Sigmoid colon (tissue), 7 donors: ENCODE results near the gene CCDC38. TPM values are rescaled to one million over a fixed set of nuclear protein-coding genes. Genes with fewer than 3 reads are reported as not detected.

ENCODE experiments used
- DNase-seq: peaks from one replicate; pipeline ENCODE4 v3.0.0-alpha.2; 2019
- H3K27ac ChIP-seq, 4 donors: fragments of 200-600 bp; sonication (generic); one replicate each; pipeline ENCODE4 v1.5.1; 2016 to 2019; ENCODE audit warnings: mild to moderate bottlenecking in 1 of 4
- H3K27me3 ChIP-seq, 3 donors: fragments of 200-600 bp; sonication (generic); one replicate each; pipeline ENCODE4 v1.5.1; 2019; ENCODE audit warnings: mild to moderate bottlenecking in 1 of 3
- H3K36me3 ChIP-seq, 4 donors: fragments of 200-600 bp; sonication (generic); one replicate each; pipeline ENCODE4 v1.5.1; 2016 to 2019
- H3K4me1 ChIP-seq, 4 donors: fragments of 200-600 bp; sonication (generic); one replicate each; pipeline ENCODE4 v1.5.1; 2017 to 2019
- H3K4me3 ChIP-seq, 4 donors: fragments of 200-600 bp; sonication (generic); one replicate each; pipeline ENCODE4 v1.5.1; 2017 to 2019; ENCODE audit warnings: mild to moderate bottlenecking in 2 of 4, moderate library complexity in 1 of 4
- H3K9me3 ChIP-seq, 4 donors: fragments of 200-600 bp in 3 of 4; sonication (generic) in 3 of 4; one replicate each; pipeline versions ENCODE4 v1.5.1 to v1.6.1; 2013 to 2019
- EP300 ChIP-seq, 4 donors: sonication (generic); formaldehyde crosslinking; IDR thresholded peaks; one replicate each; pipeline ENCODE4 v1.6.1; 2017; ENCODE audit warnings: antibody characterized with exemption in 4 of 4
- POLR2A ChIP-seq, 2 donors: fragments of 450-650 bp; IDR thresholded peaks; one replicate each; pipeline ENCODE4 v1.6.1; 2016; ENCODE audit warnings: antibody characterized with exemption in 2 of 2, mild to moderate bottlenecking in 2 of 2, moderate library complexity in 2 of 2
- POLR2AphosphoS5 ChIP-seq, 4 donors: sonication (generic); formaldehyde crosslinking; IDR thresholded peaks; one replicate each; pipeline ENCODE4 v1.6.1; 2017; ENCODE audit warnings: antibody characterized with exemption in 4 of 4
- WGBS, 2 donors: extraction: QIAGEN DNeasy Blood & Tissue Kit; methylation state at CpG; one replicate each; pipeline ENCODE4 v1.1.7; 2013; 5-methylcytosine and 5-hydroxymethylcytosine counted together
- intact Hi-C: fragments of 100-400 bp; cut with DNase I; formaldehyde crosslinking; loops from one replicate; pipeline ENCODE4 v1.15.1; 2023
- polyA plus RNA-seq, 3 donors: library from polyadenylated mRNA; stranded (reverse); fragments of 200-250 nt; gene quantifications; one replicate each; pipeline ENCODE4 v1.2.3, GENCODE V29; 2013
- total RNA-seq, 4 donors: library from RNA; depleted of rRNA; stranded (reverse); fragments of >200 nt; gene quantifications; one replicate each; pipeline ENCODE4 v1.1.0, GENCODE V29; 2016
- TF ChIP-seq, protein P1 (sequence below), 4 experiments: fragments of 450-650 bp in 3 of 4; fragments of 200-600 bp in 1 of 4; IDR thresholded peaks; one replicate each; pipeline ENCODE4 v1.5.1; 2016 to 2019; ENCODE audit warnings: antibody characterized with exemption in 4 of 4, mild to moderate bottlenecking in 3 of 4, moderate library complexity in 2 of 4
- donor health status: healthy with polysubstance abuse.
- donor health status: Bipolar disorder and iron deficiency.
- donor health status: healthy.

CCDC38 gene
- total and polyA plus RNA-seq, 7 donors = not detected

DNA sequence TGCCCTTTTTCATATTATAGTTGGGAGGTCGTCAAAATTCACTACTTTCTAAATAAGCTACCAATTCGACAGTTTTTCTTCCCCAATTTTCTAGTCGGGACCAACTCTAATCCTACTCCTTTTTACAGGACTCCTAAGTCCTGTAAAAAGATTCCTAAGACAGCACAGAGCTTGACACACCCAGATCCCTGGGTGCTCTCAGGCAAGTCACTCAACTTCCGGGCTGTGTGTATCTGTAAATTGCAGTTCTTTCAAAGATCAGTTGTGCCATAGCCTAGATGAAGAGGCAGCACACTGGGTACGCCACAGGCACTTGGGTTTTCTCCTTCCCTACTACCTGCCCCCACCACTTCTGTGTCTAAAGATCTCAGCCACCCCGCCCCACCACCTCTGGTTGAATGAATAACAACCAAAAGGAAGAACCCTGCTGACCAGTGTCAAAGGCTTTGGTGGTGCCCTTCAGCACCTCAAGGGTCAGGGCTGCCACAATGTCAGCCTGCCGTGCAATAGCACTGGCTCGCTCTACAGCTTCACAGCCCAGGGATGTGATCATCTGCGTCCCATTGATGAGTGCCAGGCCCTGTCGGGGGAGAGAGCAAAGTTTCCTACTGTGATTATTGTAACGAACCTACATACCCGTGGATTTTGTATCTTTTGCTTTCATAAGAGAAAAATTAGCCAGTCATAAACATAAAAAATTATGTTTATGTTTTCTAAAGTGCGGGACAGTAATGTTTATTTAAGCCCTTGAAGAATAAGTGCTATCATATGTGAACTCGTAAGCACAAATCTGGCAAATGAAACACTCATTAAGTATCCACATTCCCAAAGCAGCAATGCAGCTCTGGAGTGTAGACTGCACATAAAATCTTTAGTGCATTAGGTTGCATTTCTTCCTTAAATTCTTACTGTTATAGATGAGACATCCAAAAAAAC is 44.5 kb upstream of the CCDC38 start:
- DNase-seq = no peak
- Histone ChIP-seq H3K4me3 (no peak overlapping the region), H3K4me1 (peaks cover 0 to 9% (median 3%) of the 10 kb centered on the region in 4 donors), H3K27me3 (no peaks in the 10 kb centered on the region), H3K36me3 (no peaks in the 10 kb centered on the region), H3K9me3 (no peaks in the 10 kb centered on the region), H3K27ac (no peak overlapping the region)
- TF ChIP-seq, protein P1, sequence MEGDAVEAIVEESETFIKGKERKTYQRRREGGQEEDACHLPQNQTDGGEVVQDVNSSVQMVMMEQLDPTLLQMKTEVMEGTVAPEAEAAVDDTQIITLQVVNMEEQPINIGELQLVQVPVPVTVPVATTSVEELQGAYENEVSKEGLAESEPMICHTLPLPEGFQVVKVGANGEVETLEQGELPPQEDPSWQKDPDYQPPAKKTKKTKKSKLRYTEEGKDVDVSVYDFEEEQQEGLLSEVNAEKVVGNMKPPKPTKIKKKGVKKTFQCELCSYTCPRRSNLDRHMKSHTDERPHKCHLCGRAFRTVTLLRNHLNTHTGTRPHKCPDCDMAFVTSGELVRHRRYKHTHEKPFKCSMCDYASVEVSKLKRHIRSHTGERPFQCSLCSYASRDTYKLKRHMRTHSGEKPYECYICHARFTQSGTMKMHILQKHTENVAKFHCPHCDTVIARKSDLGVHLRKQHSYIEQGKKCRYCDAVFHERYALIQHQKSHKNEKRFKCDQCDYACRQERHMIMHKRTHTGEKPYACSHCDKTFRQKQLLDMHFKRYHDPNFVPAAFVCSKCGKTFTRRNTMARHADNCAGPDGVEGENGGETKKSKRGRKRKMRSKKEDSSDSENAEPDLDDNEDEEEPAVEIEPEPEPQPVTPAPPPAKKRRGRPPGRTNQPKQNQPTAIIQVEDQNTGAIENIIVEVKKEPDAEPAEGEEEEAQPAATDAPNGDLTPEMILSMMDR (IDR thresholded peaks at IDR 0.05) = no peak
- TF ChIP-seq EP300 (IDR thresholded peaks at IDR 0.05) = no peak
- TF ChIP-seq POLR2A (IDR thresholded peaks at IDR 0.05) = no peak
- no peak for TF ChIP-seq POLR2AphosphoS5 (IDR thresholded peaks at IDR 0.05)
- 61 to 75% methylated on average over 14 of the region's 14 CpGs for WGBS, 2 donors
- intact Hi-C loops = no loop called here

DNA sequence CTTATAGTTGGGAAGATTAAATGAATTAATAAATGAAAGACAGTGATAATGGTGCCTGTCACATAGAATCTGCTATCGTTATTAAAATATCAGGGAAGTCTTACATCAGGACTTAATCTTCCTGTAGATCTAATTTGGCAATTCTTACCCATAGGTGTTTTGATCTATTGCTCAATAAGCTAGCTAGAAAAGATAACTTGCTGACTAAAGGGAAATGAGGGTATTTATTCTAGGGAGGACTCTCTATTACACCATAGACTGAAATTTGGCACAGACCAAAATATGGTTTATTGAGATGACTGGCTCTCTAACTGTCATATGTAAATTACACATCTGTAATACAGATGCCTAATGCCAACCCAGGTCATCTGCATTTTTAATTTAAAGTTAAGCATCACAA is 42.3 kb upstream of the CCDC38 start:
- intact Hi-C loops = no loop called here
- DNase-seq = no peak
- Histone ChIP-seq H3K27me3 (no peaks in the 10 kb centered on the region), H3K4me3 (no peak overlapping the region), H3K36me3 (no peaks in the 10 kb centered on the region), H3K9me3 (no peaks in the 10 kb centered on the region), H3K4me1 (peaks cover 0 to 9% (median 3%) of the 10 kb centered on the region in 4 donors), H3K27ac (no peak overlapping the region)
- TF ChIP-seq POLR2A (IDR thresholded peaks at IDR 0.05) (no peak), POLR2AphosphoS5 (IDR thresholded peaks at IDR 0.05) (no peak), EP300 (IDR thresholded peaks at IDR 0.05) (no peak)
- whole genome bisulfite sequencing, 2 donors = 94 to 95% methylated on average over 1 of the region's 1 CpG

DNA sequence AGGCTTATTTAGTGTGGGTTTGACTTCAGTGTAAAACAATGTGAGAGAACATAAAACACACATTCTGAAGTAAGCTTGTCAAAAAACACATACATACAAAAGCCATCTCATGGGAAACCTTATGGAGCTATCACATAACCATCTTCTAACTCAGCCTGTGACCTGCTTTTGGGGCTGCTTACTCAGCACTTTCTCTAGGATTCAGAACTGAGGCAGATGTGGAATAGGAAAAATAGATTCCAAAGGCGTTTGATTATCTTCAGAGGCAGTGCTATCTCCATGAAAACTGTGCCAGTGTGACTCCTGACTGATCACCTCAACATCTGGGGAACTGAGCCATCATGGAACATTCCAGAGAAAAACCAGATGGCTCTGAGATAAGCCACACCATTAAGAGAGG is 40.2 kb upstream of the CCDC38 start:
- Histone ChIP-seq H3K4me1 (peaks cover 0 to 8% (median 3%) of the 10 kb centered on the region in 4 donors), H3K36me3 (no peaks in the 10 kb centered on the region), H3K4me3 (no peak overlapping the region), H3K27me3 (no peaks in the 10 kb centered on the region), H3K27ac (no peak overlapping the region), H3K9me3 (no peaks in the 10 kb centered on the region)
- DNase-seq = no peak
- 88% methylated on average over 1 of the region's 1 CpG for WGBS, 2 donors
- intact Hi-C loops = no loop called here
- TF ChIP-seq POLR2AphosphoS5 (IDR thresholded peaks at IDR 0.05) (no peak), EP300 (IDR thresholded peaks at IDR 0.05) (no peak), POLR2A (IDR thresholded peaks at IDR 0.05) (no peak)
- TF ChIP-seq, protein P1 (IDR thresholded peaks at IDR 0.05) = no peak

DNA sequence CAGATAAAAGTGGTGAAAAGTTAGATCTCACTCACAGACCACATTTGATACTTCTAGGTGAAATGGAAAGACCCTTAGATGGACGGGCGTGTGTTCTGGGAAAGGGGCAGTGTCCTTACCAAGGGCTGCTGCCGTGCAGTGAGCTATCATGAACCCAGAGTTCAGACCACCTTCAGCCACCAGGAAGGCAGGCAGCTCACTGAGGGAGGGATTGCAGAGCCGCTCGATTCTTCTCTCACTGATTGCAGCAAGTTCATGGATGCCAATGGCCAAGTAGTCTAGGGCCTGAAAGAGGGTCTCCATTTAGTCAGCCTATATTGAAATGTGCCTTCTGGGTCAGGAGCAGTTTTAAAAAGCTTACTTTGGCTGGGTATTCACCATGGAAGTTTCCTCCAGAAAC is 38.0 kb upstream of the CCDC38 start:
- DNase-seq = no peak
- Histone ChIP-seq H3K27ac (no peak overlapping the region), H3K36me3 (no peaks in the 10 kb centered on the region), H3K9me3 (no peaks in the 10 kb centered on the region), H3K4me1 (no peaks in the 10 kb centered on the region), H3K4me3 (no peak overlapping the region), H3K27me3 (no peaks in the 10 kb centered on the region)
- 95% methylated on average over 5 of the region's 5 CpGs for WGBS, 2 donors
- TF ChIP-seq POLR2A (IDR thresholded peaks at IDR 0.05) (no peak), POLR2AphosphoS5 (IDR thresholded peaks at IDR 0.05) (no peak)
- TF ChIP-seq, protein P1 (IDR thresholded peaks at IDR 0.05) = no peak
- intact Hi-C loops = no loop called here

DNA sequence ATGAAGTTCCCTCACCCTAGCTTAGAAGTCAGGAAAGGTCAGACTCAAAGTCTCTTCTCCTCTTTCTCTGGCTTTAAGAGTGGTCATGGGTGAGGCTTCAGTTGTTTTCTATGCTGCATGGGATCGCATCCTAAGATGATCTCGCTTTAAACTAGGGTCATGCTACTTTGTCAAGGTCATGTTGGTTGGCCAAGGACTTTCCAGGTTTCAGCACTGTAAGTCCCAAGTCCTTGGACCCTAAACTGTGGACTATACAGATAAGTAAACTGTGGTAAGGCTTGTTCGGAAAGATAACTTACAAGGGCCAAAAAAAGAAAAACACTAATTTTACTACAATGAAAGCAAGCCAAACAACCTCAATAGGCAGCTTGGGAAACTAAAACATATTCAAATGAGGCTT is 36.4 kb upstream of the CCDC38 start:
- no peaks in the 10 kb centered on the region for H3K36me3 ChIP-seq
- DNase-seq = no peak
- H3K27me3 ChIP-seq = no peaks in the 10 kb centered on the region
- H3K27ac ChIP-seq = no peak overlapping the region
- TF ChIP-seq POLR2A (IDR thresholded peaks at IDR 0.05) (no peak), POLR2AphosphoS5 (IDR thresholded peaks at IDR 0.05) (no peak), EP300 (IDR thresholded peaks at IDR 0.05) (no peak)
- TF ChIP-seq, protein P1 (IDR thresholded peaks at IDR 0.05) = no peak
- intact Hi-C loops = no loop called here
- 88% methylated on average over 3 of the region's 3 CpGs for WGBS, 2 donors
- no peaks in the 10 kb centered on the region for H3K4me1 ChIP-seq
- no peaks in the 10 kb centered on the region for H3K9me3 ChIP-seq
- H3K4me3 ChIP-seq = no peak overlapping the region
